HepG2 (cell line): ENCODE data around the gene MFRP.

Source experiments
- CTCF ChIP-seq: sonication (generic); formaldehyde crosslinking; IDR thresholded peaks from 2 replicates; pipeline ENCODE4 v1.5.0; 2020; ENCODE audit warnings: mild to moderate bottlenecking, missing genetic modification reagents, moderate library complexity
- FIP1L1 ChIP-seq: fragments of 200-400 bp; formaldehyde crosslinking; IDR thresholded peaks from 2 replicates; pipeline ENCODE4 v1.6.1; 2018; ENCODE audit warnings: low read depth, mild to moderate bottlenecking, low read length, moderate library complexity, borderline replicate concordance; ENCODE audit not compliant: insufficient read depth
- FOXA3 ChIP-seq: IDR thresholded peaks from 2 replicates; pipeline ENCODE4 v1.6.1; 2016; ENCODE audit warnings: missing genetic modification reagents, missing compliant biosample characterization
- PRDM15 ChIP-seq: sonication (generic); formaldehyde crosslinking; IDR thresholded peaks from 2 replicates; pipeline ENCODE4 v1.4.0; 2020; ENCODE audit warnings: missing genetic modification reagents
- SIN3B ChIP-seq: fragments of 150-350 bp; IDR thresholded peaks from 2 replicates; pipeline ENCODE4 v1.6.1; 2014; ENCODE audit warnings: low read length
- ZNF530 ChIP-seq: sonication (generic); formaldehyde crosslinking; IDR thresholded peaks from 2 replicates; pipeline ENCODE4 v1.5.0; 2020; ENCODE audit warnings: low read depth, mild to moderate bottlenecking, missing genetic modification reagents

- TF ChIP-seq FOXA3 (CRISPR knock-in tag) (no peak), SIN3B (no peak), PRDM15 (CRISPR knock-in tag) (no peak), ZNF530 (CRISPR knock-in tag) (no peak), CTCF (no peak), FIP1L1 (no peak)
These were observed 36.4 kb downstream of the MFRP start for GRCh38 chr11:119309953-119310681.
